ENCODE results near the gene DYRK3. TPM values are rescaled to one million over a fixed set of nuclear protein-coding genes. Genes with fewer than 3 reads are reported as not detected.

Gene DYRK3
- total RNA-seq, 1 donor from 2014 or later: 5.9 TPM

GRCh38 chr1:206657751-206658150, 22.4 kb downstream of the DYRK3 start:
- Histone ChIP-seq H3K27me3 (peaks cover 4% of the 10 kb centered on the region), H3K36me3 (no peaks in the 10 kb centered on the region), H3K9me3 (no peaks in the 10 kb centered on the region), H3K4me1 (peaks cover 6% of the 10 kb centered on the region), H3K27ac (no peak overlapping the region), H3K4me3 (no peak overlapping the region)
- intact Hi-C loops (cut with DNase I): no loop called here
- no peak for TF ChIP-seq CTCF (IDR thresholded peaks at IDR 0.05)
- no peak for TF ChIP-seq POLR2A (IDR thresholded peaks at IDR 0.05)
- TF ChIP-seq POLR2AphosphoS5 (IDR thresholded peaks at IDR 0.05; ENCODE audit: insufficient read depth in 1 of 2, low read depth in 1 of 2): no peak
- no peak for DNase-seq (ENCODE audit: extremely low spot score in 2 of 2)

- no peak overlapping the region for H3K27ac ChIP-seq
- H3K4me1 ChIP-seq: peaks cover 6% of the 10 kb centered on the region
- no peak for DNase-seq (ENCODE audit: extremely low spot score in 2 of 2)
- intact Hi-C loops (cut with DNase I): no loop called here
- TF ChIP-seq CTCF (IDR thresholded peaks at IDR 0.05) (peak in 1 of 3 experiments; percentile 38), POLR2A (IDR thresholded peaks at IDR 0.05) (no peak), POLR2AphosphoS5 (IDR thresholded peaks at IDR 0.05; ENCODE audit: insufficient read depth in 1 of 2, low read depth in 1 of 2) (no peak)
- peaks cover 4% of the 10 kb centered on the region for H3K27me3 ChIP-seq
- H3K9me3 ChIP-seq: no peaks in the 10 kb centered on the region
- H3K36me3 ChIP-seq: no peaks in the 10 kb centered on the region
- no peak overlapping the region for H3K4me3 ChIP-seq
These were observed 23.1 kb downstream of the DYRK3 start for GRCh38 chr1:206658264-206658980.

- Histone ChIP-seq H3K4me1 (peaks cover 9% of the 10 kb centered on the region), H3K27ac (no peak overlapping the region), H3K36me3 (no peaks in the 10 kb centered on the region), H3K9me3 (no peaks in the 10 kb centered on the region), H3K4me3 (no peak overlapping the region), H3K27me3 (peaks cover 4% of the 10 kb centered on the region)
- no peak for TF ChIP-seq POLR2AphosphoS5 (IDR thresholded peaks at IDR 0.05; ENCODE audit: insufficient read depth in 1 of 2, low read depth in 1 of 2)
- no peak for TF ChIP-seq CTCF (IDR thresholded peaks at IDR 0.05)
- TF ChIP-seq POLR2A (IDR thresholded peaks at IDR 0.05): no peak
- no peak for DNase-seq (ENCODE audit: extremely low spot score in 2 of 2)
- intact Hi-C loops (cut with DNase I): no loop called here
These were observed 23.6 kb downstream of the DYRK3 start for GRCh38 chr1:206658981-206659273.

- H3K27me3 ChIP-seq: peaks cover 4% of the 10 kb centered on the region
- TF ChIP-seq CTCF (IDR thresholded peaks at IDR 0.05): no peak
- no peak for TF ChIP-seq POLR2A (IDR thresholded peaks at IDR 0.05)
- TF ChIP-seq POLR2AphosphoS5 (IDR thresholded peaks at IDR 0.05; ENCODE audit: insufficient read depth in 1 of 2, low read depth in 1 of 2): no peak
- H3K36me3 ChIP-seq: no peaks in the 10 kb centered on the region
- DNase-seq (ENCODE audit: extremely low spot score in 2 of 2): no peak
- H3K9me3 ChIP-seq: no peaks in the 10 kb centered on the region
- H3K4me3 ChIP-seq: no peak overlapping the region
- no peak overlapping the region for H3K27ac ChIP-seq
- intact Hi-C loops (cut with DNase I): no loop called here
- H3K4me1 ChIP-seq: peaks cover 17% of the 10 kb centered on the region
These were observed 24.8 kb downstream of the DYRK3 start for GRCh38 chr1:206660136-206660535.

- Histone ChIP-seq H3K9me3 (no peaks in the 10 kb centered on the region), H3K27ac (no peak overlapping the region), H3K27me3 (peaks cover 4% of the 10 kb centered on the region), H3K4me1 (peaks cover 17% of the 10 kb centered on the region), H3K4me3 (no peak overlapping the region), H3K36me3 (no peaks in the 10 kb centered on the region)
- no peak for TF ChIP-seq POLR2A (IDR thresholded peaks at IDR 0.05)
- TF ChIP-seq CTCF (IDR thresholded peaks at IDR 0.05): no peak
- no peak for TF ChIP-seq POLR2AphosphoS5 (IDR thresholded peaks at IDR 0.05; ENCODE audit: insufficient read depth in 1 of 2, low read depth in 1 of 2)
- DNase-seq (ENCODE audit: extremely low spot score in 2 of 2): no peak
- intact Hi-C loops (cut with DNase I): no loop called here
These were observed 26.0 kb downstream of the DYRK3 start for GRCh38 chr1:206661161-206661820.

All from vagina (tissue), 2 donors.